Activated CD4-positive, alpha-beta T cell treated with anti-CD3 and anti-CD28 coated beads, Interleukin-2, amount 50 U/mL, for 1 hour (primary cell): ENCODE data around the gene MRGPRX2.
A peak's percentile ranks its signal among the peaks of the same experiment; 100 is the strongest.

Source experiments
- DNase-seq: peaks from one replicate; pipeline ENCODE4 v3.0.0-alpha.2; 2020

MRGPRX2 gene

GRCh38 chr11:19073454-19074415 lies 13.2 kb upstream of the MRGPRX2 start:
- no peak for DNase-seq

GRCh38 chr11:19072464-19072863 lies 11.9 kb upstream of the MRGPRX2 start:
- no peak for DNase-seq

GRCh38 chr11:19071255-19071654 lies 10.7 kb upstream of the MRGPRX2 start:
- peak; percentile 43 for DNase-seq

GRCh38 chr11:19059833-19060232 lies 684 bp downstream of the MRGPRX2 start:
- DNase-seq: no peak

GRCh38 chr11:19055905-19056304 lies 4.6 kb downstream of the MRGPRX2 start:
- DNase-seq: no peak

GRCh38 chr11:19055016-19055415 lies 5.5 kb downstream of the MRGPRX2 start:
- no peak for DNase-seq

- no peak for DNase-seq
Observed at GRCh38 chr11:19053909-19054308, 6.6 kb downstream of the MRGPRX2 start.

- no peak for DNase-seq
Observed at GRCh38 chr11:19050281-19050680, 10.2 kb downstream of the MRGPRX2 start.

GRCh38 chr11:19049351-19049750 lies 11.2 kb downstream of the MRGPRX2 start:
- no peak for DNase-seq

- DNase-seq: no peak
Observed at GRCh38 chr11:19040051-19040450, 20.5 kb downstream of the MRGPRX2 start.

GRCh38 chr11:19039409-19039808 lies 21.1 kb downstream of the MRGPRX2 start:
- no peak for DNase-seq

GRCh38 chr11:19032990-19033389 lies 27.5 kb downstream of the MRGPRX2 start:
- DNase-seq: no peak

- no peak for DNase-seq
Observed at GRCh38 chr11:19027829-19028595, 32.5 kb downstream of the MRGPRX2 start.

GRCh38 chr11:19026862-19027261 lies 33.7 kb downstream of the MRGPRX2 start:
- no peak for DNase-seq

GRCh38 chr11:19025481-19026406 lies 34.8 kb downstream of the MRGPRX2 start:
- no peak for DNase-seq

- no peak for DNase-seq
Observed at GRCh38 chr11:19020831-19021230, 39.7 kb downstream of the MRGPRX2 start.

- DNase-seq: no peak
Observed at GRCh38 chr11:19018901-19019300, 41.6 kb downstream of the MRGPRX2 start.

GRCh38 chr11:19013181-19013857 lies 47.2 kb downstream of the MRGPRX2 start:
- DNase-seq: no peak

- DNase-seq: no peak
Observed at GRCh38 chr11:19012636-19013035, 47.9 kb downstream of the MRGPRX2 start.
